PC-3 (cell line): ENCODE data around the gene ZDBF2.

Experiments
- CTCF ChIP-seq: fragments of 300-600 bp; sonication (generic); conservative IDR thresholded peaks from 2 replicates; pipeline ENCODE4 v1.5.1; 2017; ENCODE audit warnings: antibody characterized with exemption, low read depth, mild to moderate bottlenecking, low read length
- EZH2 ChIP-seq: fragments of 300-600 bp; sonication (generic); IDR thresholded peaks from one replicate; pipeline ENCODE4 v1.6.1; 2017; ENCODE audit warnings: antibody characterized with exemption, mild to moderate bottlenecking, low read length; ENCODE audit not compliant: unreplicated experiment
- EZH2phosphoT487 ChIP-seq: fragments of 300-600 bp; sonication (generic); IDR thresholded peaks from 2 replicates; pipeline ENCODE4 v1.6.1; 2018; ENCODE audit warnings: mild to moderate bottlenecking, antibody characterized with exemption, low read length, borderline replicate concordance

GRCh38 chr2:206277503-206277902 is 3.0 kb downstream of the ZDBF2 start:
- TF ChIP-seq CTCF (no peak), EZH2 (no peak), EZH2phosphoT487 (no peak)
